Measurements from ENCODE around the gene SGPL1. TPM values are rescaled to one million over a fixed set of nuclear protein-coding genes. Genes with fewer than 3 reads are reported as not detected.

SGPL1 gene
- total and polyA plus RNA-seq, 10 of the 15 experiments (the other 5 are each of a cell fraction or from before 2014, with no cell fraction given), result 4.9 to 20.7 (median 10.6) TPM

DNA sequence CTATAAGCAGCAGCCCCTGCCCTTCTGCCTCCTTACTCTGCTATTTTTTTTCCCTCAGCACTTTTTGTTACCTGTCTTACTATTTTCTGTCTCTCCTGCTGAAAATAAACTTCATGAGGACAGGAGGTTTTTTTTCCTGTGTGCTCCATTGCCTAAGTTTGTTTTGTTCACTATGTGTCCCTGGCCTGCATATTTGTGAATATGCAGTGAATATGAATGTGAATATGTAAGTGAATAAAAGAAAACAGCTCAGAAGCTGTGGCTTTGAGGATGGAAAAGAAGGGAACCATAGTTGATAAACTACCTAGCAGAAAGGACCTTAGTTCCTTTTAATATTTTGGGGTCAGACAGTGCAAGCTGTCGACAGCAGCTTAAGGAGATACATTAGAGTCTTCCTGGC is 37.7 kb downstream of the SGPL1 start:
- no peak overlapping the region for H2AFZ ChIP-seq (ENCODE audit: control insufficient read depth, low read depth, low read length)
- H3K79me2 ChIP-seq (ENCODE audit: control insufficient read depth, insufficient read depth, low read length), result no peaks in the 10 kb centered on the region
- DNase-seq (ENCODE audit: low read depth, low spot score), result no peak
- TF ChIP-seq, protein P1, sequence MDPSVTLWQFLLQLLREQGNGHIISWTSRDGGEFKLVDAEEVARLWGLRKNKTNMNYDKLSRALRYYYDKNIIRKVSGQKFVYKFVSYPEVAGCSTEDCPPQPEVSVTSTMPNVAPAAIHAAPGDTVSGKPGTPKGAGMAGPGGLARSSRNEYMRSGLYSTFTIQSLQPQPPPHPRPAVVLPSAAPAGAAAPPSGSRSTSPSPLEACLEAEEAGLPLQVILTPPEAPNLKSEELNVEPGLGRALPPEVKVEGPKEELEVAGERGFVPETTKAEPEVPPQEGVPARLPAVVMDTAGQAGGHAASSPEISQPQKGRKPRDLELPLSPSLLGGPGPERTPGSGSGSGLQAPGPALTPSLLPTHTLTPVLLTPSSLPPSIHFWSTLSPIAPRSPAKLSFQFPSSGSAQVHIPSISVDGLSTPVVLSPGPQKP (IDR thresholded peaks at IDR 0.05; ENCODE audit: low read depth, low read length), result no peak
- TF ChIP-seq JUND (IDR thresholded peaks at IDR 0.05; ENCODE audit: low read depth, low read length) (no peak), ZNF24 (IDR thresholded peaks at IDR 0.05) (no peak), NFYB (IDR thresholded peaks at IDR 0.05; ENCODE audit: insufficient read depth, low read depth, low read length) (no peak), SP1 (IDR thresholded peaks at IDR 0.05; ENCODE audit: low read depth, low read length) (no peak), TCF7 (IDR thresholded peaks at IDR 0.05; ENCODE audit: borderline replicate concordance) (no peak), FOXM1 (IDR thresholded peaks at IDR 0.05; ENCODE audit: low read depth, low read length) (no peak), MTA2 (IDR thresholded peaks at IDR 0.05; ENCODE audit: low read depth) (no peak), HDAC6 (IDR thresholded peaks at IDR 0.05; ENCODE audit: unreplicated experiment) (no peak)
- TF ChIP-seq, protein P2, sequence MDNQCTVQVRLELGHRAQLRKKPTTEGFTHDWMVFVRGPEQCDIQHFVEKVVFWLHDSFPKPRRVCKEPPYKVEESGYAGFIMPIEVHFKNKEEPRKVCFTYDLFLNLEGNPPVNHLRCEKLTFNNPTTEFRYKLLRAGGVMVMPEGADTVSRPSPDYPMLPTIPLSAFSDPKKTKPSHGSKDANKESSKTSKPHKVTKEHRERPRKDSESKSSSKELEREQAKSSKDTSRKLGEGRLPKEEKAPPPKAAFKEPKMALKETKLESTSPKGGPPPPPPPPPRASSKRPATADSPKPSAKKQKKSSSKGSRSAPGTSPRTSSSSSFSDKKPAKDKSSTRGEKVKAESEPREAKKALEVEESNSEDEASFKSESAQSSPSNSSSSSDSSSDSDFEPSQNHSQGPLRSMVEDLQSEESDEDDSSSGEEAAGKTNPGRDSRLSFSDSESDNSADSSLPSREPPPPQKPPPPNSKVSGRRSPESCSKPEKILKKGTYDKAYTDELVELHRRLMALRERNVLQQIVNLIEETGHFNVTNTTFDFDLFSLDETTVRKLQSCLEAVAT (IDR thresholded peaks at IDR 0.05), result no peak
- TF ChIP-seq, protein P3, sequence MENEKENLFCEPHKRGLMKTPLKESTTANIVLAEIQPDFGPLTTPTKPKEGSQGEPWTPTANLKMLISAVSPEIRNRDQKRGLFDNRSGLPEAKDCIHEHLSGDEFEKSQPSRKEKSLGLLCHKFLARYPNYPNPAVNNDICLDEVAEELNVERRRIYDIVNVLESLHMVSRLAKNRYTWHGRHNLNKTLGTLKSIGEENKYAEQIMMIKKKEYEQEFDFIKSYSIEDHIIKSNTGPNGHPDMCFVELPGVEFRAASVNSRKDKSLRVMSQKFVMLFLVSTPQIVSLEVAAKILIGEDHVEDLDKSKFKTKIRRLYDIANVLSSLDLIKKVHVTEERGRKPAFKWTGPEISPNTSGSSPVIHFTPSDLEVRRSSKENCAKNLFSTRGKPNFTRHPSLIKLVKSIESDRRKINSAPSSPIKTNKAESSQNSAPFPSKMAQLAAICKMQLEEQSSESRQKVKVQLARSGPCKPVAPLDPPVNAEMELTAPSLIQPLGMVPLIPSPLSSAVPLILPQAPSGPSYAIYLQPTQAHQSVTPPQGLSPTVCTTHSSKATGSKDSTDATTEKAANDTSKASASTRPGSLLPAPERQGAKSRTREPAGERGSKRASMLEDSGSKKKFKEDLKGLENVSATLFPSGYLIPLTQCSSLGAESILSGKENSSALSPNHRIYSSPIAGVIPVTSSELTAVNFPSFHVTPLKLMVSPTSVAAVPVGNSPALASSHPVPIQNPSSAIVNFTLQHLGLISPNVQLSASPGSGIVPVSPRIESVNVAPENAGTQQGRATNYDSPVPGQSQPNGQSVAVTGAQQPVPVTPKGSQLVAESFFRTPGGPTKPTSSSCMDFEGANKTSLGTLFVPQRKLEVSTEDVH (IDR thresholded peaks at IDR 0.05; ENCODE audit: low read depth, partially characterized antibody), result no peak
- no peaks in the 10 kb centered on the region for H3K9me3 ChIP-seq (replicated peaks; ENCODE audit: control insufficient read depth, insufficient read depth, low read length)
- no peak overlapping the region for H3K9ac ChIP-seq (ENCODE audit: control insufficient read depth, insufficient read depth, low read length)
- H3K27ac ChIP-seq (ENCODE audit: control insufficient read depth, insufficient read depth), result no peak overlapping the region
- FAIRE-seq, result no peak
- ATAC-seq, result no peak
- peaks cover 0 to 7% of the 10 kb centered on the region in 2 experiments; a peak in 3 of 4 replicates for H3K36me3 ChIP-seq (ENCODE audit: control insufficient read depth in 2 of 2, insufficient read depth in 2 of 2, low read length in 1 of 2)
- no TSS peak for BruUV-seq (replicated peaks)
- in situ Hi-C loops (cut with MboI), result no loop called here
- intact Hi-C loops (cut with micrococcal nuclease; ENCODE audit: unreplicated experiment), result no loop called here
- no peak overlapping the region for H3K4me2 ChIP-seq (ENCODE audit: control insufficient read depth, insufficient read depth)
- ChIA-PET CTCF (interaction anchor here (1.1 to 2.7 kb wide), 2 partner anchors 16 to 36 kb away, joined by 3 to 7 read pairs; no protein-coding TSS in a partner anchor), POLR2A (interaction anchor here (0.5 kb wide), 1 partner anchor 38 kb away, joined by 4 read pairs; the partner anchor contains the start of gene SGPL1), RAD21 (ENCODE audit: unreplicated experiment) (interaction anchor here (0.7 kb wide), 1 partner anchor 275 kb away, joined by 4 read pairs; no protein-coding TSS in a partner anchor), SMC1A (ENCODE audit: uncharacterized antibody, unreplicated experiment) (interaction anchor here (0.6 to 1.4 kb wide), 2 partner anchors 12 to 284 kb away, joined by 3 to 4 read pairs; no protein-coding TSS in a partner anchor)
- 100% methylated on average over 1 of the region's 1 CpG for WGBS (ENCODE audit: insufficient coverage, insufficient replicate concordance, low lambda C conversion rate, missing lambda C conversion rate)
- H4K20me1 ChIP-seq (ENCODE audit: control insufficient read depth, insufficient read depth), result no peaks in the 10 kb centered on the region
- 0 out of 2 replicates have a peak, but pooled peaks cover 2% of the 10 kb centered on the region for H3K4me1 ChIP-seq (ENCODE audit: control insufficient read depth, insufficient read depth, low read length)
- no peaks in the 10 kb centered on the region for H3K27me3 ChIP-seq (replicated peaks in 1 of 2; ENCODE audit: control insufficient read depth in 2 of 2, insufficient read depth in 2 of 2, low read length in 1 of 2)
- no peak overlapping the region for H3K4me3 ChIP-seq

Data from GM12878 (cell line).